HG02973 (cell line): Measurements from ENCODE around the gene FLYWCH2.
A peak's percentile ranks its signal among the peaks of the same experiment; 100 is the strongest.

Experiments used
- ATAC-seq: cut with Tn5 transposase; IDR thresholded peaks from one replicate; pipeline ENCODE4 v1.9.1; 2021; ENCODE audit warnings: moderate library complexity; ENCODE audit not compliant: unreplicated experiment

The FLYWCH2 gene

GRCh38 chr16:2853531-2854073, 29.4 kb upstream of the FLYWCH2 start:
- no peak for ATAC-seq

GRCh38 chr16:2854700-2855309, 28.2 kb upstream of the FLYWCH2 start:
- ATAC-seq = no peak

- ATAC-seq = no peak
These were observed 27.5 kb upstream of the FLYWCH2 start for GRCh38 chr16:2855536-2855935.

- ATAC-seq = no peak
These were observed 26.8 kb upstream of the FLYWCH2 start for GRCh38 chr16:2856061-2856670.

DNA sequence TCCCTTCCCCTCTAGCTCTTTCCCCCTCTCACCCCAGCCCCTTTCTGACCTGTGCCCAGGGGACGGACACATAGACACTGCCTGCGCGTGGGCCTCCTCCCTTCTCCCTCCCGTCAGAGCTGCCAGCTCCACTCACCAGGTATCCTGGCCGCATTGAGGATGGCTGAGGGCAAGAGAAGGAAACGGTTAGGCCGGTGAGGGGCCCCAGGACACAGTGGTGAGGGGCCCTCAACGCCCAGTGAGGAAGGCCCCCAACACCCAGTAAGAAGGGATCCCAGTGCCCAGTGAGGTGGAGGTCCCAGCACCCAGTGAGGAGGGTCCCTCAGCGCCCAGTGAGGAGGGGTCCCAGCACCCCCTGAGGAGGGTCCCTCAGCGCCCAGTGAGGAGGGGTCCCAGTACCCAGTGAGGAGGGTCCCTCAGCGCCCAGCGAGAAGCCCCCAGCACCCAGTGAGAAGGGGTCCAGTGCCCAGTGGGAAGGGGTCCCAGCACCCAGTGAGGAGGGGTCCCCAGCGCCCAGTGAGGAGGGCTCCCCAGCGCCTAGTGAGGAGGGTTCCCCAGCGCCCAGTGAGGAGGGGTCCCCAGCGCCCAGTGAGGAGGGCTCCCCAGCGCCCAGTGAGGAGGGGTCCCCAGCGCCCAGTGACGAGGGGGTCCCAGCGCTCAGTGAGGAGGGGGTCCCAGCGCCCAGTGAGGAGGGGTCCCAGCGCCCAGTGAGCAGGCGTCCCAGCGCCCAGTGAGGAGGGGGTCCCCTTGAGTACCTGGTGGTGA, 26.1 kb upstream of the FLYWCH2 start:
- no peak for ATAC-seq

DNA sequence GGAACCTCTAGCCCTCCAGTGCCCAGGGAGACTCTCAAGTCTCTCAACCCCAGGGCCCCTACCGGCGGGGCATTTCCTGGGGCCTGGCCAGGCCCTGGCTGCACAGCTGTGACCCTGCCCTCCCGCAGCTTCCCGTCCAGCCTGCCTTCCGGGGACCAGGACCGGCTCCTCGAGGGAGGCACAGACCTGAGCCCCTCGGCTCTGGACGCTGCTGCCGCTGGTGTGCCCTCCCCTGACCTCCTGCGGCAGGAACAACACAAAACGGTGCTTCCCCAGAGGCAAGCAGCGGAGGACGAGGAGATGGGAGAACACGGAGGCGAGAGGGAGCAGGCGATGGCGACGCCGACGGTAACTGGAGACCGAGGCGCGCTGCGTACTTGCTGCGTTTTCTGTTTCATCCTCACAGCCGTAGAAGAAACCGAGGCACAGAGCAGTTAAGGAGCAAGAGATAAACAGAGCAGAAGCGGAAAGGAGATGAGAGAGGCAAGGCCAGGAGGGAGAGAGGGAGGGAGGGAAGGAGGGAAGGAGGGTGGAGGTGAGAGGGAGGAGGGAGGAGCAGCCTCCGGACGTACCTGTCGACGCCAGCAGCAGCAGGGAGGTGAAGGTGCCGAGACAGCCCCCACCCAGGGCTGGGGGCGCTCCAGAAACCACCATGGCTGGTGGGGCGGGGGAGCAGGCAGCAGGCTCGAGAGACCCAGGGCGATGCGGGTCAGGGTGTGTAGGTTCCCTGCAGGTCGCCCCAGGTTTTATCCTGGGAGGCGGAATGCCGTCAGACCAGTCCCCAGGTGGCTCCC, 25.4 kb upstream of the FLYWCH2 start, which contains the start of gene PRSS22:
PRSS22 (minus strand) TSS at position 720 of the 794 bp plus-strand sequence; CDS start at position 654, 66 bp downstream.
- no peak for ATAC-seq

GRCh38 chr16:2858245-2859025, 24.6 kb upstream of the FLYWCH2 start:
- no peak for ATAC-seq

GRCh38 chr16:2859686-2860265, 23.2 kb upstream of the FLYWCH2 start:
- no peak for ATAC-seq

DNA sequence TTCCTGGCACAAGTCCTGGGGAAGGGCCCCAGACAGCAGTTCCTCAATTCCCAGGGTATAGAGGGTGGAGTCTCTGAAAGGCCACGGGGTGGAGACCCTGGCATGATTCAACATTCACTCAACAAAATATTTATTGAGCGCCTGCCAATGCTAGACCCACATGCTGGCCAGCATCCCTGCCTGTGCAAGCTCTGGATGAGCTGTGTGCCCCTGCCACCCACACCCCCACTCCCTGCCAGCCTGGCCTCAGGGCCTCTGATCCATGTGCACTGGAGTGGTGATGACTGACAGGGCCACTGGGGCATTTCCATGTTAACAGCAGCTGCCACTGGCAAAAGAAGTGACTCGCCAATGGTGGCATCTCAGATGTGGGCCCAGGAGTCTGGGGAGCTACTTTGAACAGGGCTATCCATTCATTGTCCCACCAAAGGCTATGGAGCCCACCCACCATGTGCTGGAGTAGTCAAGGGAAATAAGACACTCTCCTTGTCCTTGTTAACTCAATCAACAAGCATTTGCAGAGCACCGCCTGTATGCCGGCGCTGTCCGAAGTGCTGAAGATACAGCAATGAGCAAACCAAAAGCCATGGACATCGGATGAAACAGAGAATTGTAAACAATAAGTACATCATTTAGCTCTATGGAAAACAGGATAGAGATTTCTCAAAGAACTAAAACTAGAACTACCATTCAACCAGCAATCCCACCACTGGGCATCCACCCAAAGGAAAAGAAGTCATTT, 22.0 kb upstream of the FLYWCH2 start:
- no peak for ATAC-seq

DNA sequence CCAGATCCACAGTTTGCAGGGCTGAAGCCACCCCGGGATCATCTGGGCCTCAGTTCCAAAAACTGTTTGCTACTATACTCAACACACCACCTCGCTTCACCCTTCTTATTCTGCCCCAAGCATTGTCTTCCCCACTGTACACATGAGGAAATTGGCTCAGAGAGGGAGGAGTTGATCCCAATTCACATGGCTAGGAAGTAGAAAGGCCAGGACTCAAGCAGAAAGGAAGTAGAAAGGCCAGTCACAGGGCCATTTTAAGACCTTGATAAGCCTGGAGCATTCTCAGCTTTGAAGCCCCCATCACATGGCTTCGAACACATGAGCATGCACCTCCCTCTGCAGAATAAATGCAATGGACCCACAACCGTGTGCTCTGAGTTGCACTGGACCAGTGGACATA, 17.4 kb upstream of the FLYWCH2 start:
- ATAC-seq = no peak

DNA sequence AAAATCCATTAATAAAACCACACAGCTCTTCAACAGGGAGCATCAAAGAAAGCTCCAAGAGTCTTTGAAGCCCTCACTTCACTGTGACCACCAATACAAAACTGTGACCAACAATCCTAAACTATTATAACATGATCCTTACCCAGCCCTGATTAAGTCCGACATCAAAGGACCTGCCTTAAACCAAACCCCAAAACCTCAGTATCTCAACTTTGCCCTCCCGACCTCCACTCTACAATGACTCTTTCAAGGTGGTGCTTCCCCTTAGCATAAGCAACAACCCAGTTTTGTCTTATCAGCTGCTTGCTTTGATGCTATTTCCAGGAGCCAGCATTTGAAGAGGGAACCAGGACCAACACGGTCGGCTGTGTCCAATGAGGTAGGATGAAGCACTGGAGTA, 16.6 kb upstream of the FLYWCH2 start:
- ATAC-seq = no peak

GRCh38 chr16:2867661-2867986, 15.4 kb upstream of the FLYWCH2 start:
- no peak for ATAC-seq

DNA sequence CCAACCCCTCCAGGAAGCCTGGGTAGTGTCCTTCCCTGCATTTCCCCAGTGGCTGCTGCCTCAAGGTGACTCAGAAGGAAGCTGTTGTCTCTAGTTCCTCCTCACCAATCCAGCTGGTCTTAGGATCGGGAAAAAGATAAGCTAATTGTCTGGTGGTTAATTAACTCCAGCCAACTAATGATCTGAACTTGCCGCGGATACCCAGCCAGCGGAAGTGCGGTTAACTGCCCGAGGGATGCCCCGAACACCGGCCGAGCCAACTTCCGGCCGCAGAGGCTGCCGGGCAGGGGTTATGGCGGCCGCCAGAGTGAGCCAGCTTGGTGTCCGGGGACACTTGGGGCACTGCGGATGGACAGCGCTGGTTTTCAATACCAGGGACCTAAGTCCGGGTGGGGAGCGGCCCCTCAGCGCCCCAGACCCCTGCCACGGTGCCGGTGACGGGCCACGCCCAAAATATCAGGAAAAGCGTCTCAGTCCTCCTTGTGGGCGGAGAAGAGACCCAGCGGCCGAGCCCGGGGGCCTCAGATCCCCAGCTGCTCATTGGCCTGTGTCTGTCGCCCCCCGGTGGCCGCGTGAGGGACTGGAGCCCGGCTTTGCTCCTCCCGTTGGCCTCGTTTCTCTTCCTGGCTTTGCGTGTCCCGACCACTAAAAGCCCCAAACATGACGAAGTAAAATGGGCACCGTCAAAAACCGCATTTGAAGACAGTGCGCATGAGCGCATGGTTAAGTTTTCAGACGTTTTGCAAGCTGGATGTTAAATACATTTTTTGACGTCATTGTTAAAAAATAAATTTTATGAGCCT, 14.8 kb upstream of the FLYWCH2 start:
- peak; percentile 75 for ATAC-seq

DNA sequence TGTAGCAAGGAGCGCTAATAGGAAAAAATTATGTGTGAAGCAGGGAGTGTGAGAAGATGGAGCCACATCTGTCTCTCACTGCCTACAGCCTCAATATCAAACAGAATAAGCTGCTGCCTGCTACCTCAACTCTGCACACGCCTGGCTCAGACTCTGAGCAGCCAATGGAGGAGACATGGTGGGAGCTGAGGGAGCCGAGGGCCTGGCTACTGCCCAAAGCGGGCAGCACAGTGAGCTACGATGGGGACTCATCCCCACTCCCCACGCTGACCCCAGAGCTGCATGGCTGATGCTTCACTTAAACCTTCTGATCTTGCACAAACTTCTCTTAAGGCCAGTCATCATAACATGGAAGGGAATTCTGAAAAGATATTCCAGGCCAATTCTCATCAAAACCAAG, 11.1 kb upstream of the FLYWCH2 start:
- ATAC-seq = no peak

DNA sequence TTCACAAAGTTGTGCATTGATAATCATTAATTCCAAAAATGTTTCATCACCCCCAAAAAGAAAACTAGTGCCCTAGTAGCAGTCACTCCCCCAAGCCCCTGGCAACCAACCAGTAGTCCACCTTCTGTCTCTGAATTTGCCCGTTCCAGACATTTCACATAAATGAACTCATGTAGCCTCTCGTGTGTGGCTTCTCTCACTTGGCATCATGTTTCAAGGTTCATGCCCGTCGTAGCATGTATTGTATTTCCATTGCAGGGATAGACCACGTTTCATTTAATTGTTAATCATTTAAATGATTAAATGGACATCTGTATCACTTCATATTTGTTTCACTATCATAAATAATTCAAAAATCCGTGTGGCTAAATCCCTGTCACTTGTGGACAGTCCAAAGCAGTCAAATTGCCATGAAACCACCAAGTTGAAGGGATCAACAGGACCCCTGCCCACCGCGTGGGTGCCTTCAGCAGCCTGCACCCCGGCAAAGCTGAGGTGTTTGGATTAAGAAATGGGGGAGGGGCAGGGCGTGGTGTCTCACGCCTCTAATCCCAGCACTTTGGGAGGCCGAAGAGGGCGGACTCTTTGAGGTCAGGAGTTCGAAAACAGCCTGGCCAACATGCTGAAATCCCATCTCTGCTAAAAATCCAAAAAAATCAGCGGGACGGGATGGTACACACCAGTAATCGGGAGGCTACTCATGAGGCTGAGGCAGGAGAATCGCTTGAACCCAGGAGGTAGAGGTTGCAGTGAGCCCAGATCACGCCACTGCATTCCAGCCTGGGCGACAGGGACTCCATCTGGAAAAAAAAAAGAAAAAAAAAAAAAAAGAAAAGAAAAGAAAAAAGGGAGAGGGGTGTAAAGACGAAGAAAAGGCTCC, 8.7 kb upstream of the FLYWCH2 start:
- ATAC-seq = no peak

DNA sequence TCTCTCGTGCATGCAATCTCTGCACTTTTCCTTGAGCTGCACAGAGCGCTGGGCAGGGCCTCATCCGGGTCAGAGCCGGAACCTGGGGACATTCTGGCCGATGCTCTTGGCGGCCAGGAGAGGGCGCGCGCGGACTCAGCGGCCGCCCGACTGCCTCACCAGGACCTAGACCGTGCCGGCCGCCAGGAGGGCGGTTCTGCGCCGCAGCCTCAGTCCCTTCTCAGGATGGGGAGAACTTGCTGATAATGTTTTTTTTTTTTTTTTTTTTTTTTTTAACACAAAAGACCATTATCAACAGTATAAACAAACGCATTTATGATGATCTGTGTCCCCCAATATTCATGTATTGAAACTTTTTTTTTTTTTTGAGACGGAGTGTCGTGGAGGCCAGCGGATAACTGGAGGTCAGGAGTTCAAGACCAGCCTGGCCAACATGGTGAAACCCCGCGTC, 8.1 kb upstream of the FLYWCH2 start:
- ATAC-seq = peak; percentile 71

DNA sequence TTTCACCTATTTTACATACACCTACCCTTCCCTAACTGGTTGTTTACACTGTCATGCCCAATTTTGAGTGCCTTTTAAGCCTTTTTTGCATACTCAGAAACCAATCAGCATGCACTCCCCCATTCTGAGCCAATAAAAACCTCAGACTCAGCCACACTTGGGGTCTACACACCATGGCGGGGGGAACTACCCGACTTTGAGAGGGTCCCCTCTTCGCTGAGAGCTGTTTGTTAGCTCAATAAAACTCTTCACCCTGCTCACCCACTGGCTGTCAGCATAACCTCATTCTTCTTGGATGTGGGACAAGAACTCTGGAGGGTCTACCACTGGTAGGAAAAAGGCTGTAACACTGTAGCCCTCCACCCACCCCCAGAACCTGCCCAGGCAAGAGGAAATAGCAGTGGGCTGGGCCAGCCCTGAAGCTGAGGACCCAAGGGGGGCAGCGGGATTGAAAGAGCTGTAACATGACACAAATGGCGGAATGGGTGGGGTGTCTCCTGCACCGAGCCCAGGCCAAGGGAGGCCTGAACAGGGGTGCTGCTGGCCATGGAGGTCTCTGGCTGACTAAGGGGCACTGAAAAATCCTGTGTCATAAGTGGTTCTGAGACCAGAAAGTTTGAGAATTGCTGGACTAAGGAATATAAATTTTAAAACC, 3.0 kb upstream of the FLYWCH2 start:
- no peak for ATAC-seq
